ENCODE measurements around the gene AP3S2. TPM values are rescaled to one million over a fixed set of nuclear protein-coding genes. Genes with fewer than 3 reads are reported as not detected.

Gene AP3S2
- total and polyA plus RNA-seq, 12 donors = 10.8 to 110 (median 60.8) TPM

GRCh38 chr15:89878323-89878722, 15.5 kb downstream of the AP3S2 start:
- WGBS, 4 donors = 77 to 87% (median 80%) methylated on average over 3 of the region's 3 CpGs
- Histone ChIP-seq H3K27ac (no peak overlapping the region), H3K27me3 (no peaks in the 10 kb centered on the region), H3K36me3 (replicated peaks in 1 of 2) (peaks cover 0 to 41% of the 10 kb centered on the region in 2 donors), H3K9me3 (replicated peaks in 1 of 3) (no peaks in the 10 kb centered on the region), H3K4me3 (no peak overlapping the region), H3K4me1 (replicated peaks in 1 of 2) (no peaks in the 10 kb centered on the region)
- TF ChIP-seq POLR2A (IDR thresholded peaks at IDR 0.05) (no peak), CTCF (IDR thresholded peaks at IDR 0.05) (no peak)
- no peak for DNase-seq
- intact Hi-C loops (cut with DNase I) = loop anchor here in 1 of 2 donors (5.0 kb wide), 1 partner anchor 116 kb away; no protein-coding TSS in a partner anchor

DNA sequence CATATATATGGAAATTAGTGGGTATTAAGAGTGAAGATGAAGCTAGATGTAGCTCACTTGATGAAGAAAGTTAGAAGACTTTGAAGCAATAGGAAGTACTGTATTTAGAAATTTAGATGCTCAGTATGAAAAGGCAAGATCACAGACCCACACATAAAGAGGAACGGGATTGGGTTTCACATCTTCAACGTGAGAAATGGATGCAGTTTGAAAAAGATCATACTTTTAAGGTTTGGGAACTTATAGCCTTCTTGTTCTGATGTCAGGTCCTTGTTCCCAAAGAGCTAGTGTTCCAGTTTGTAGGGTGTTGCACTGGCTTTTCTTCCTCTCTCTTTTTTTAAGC, 16.7 kb downstream of the AP3S2 start:
- H3K27me3 ChIP-seq = no peaks in the 10 kb centered on the region
- no peak overlapping the region for H3K4me3 ChIP-seq
- no peaks in the 10 kb centered on the region for H3K9me3 ChIP-seq (replicated peaks in 1 of 3)
- no peaks in the 10 kb centered on the region for H3K4me1 ChIP-seq (replicated peaks in 1 of 2)
- no peak overlapping the region for H3K27ac ChIP-seq
- TF ChIP-seq POLR2A (IDR thresholded peaks at IDR 0.05) (no peak), CTCF (IDR thresholded peaks at IDR 0.05) (no peak)
- peaks cover 0 to 33% of the 10 kb centered on the region in 2 donors for H3K36me3 ChIP-seq (replicated peaks in 1 of 2)
- intact Hi-C loops (cut with DNase I) = loop anchor here in 1 of 2 donors (5.0 kb wide), 1 partner anchor 115 kb away; no protein-coding TSS in a partner anchor
- DNase-seq = no peak
- 75 to 80% (median 78%) methylated on average over 2 of the region's 2 CpGs for WGBS, 4 donors

DNA sequence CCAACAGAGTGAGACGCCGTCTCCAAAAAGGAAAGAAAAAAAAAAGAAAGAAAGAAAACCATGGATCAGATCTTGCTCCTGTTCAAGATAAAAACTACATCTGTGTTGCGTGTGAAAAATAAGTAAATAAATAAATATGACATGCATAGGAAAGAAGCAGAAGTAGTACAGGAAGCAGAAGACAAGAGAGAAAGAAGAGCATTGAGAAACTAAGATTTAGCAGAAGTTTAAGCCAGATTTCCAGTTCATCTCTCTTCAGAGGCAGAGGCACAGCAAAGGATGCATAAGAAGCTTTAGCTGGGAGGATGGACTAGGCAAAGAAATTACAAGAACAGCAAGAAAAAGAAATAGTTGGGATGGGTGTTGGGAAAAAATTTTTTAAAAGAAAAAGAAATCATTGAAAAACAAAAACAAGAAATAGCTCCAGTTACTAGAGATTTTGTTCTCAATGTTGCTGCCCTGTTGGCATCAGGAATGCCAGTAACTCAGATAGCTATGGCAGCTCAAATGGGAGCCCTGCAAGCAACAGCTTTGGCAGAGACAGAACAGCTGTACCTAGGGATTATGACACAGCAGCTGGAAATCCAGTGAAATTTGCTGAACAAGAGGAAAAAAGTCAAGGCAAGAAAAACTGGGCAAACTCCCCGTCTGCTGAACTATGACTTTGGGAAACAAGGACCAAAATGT, 17.3 kb downstream of the AP3S2 start:
- DNase-seq = no peak
- intact Hi-C loops (cut with DNase I) = loop anchor here in 1 of 2 donors (5.0 kb wide), 1 partner anchor 114 kb away; no protein-coding TSS in a partner anchor
- no peak for TF ChIP-seq POLR2A (IDR thresholded peaks at IDR 0.05)
- TF ChIP-seq CTCF (IDR thresholded peaks at IDR 0.05) = no peak
- no peaks in the 10 kb centered on the region for H3K9me3 ChIP-seq (replicated peaks in 1 of 3)
- H3K4me3 ChIP-seq = no peak overlapping the region
- no peak overlapping the region for H3K27ac ChIP-seq
- no peaks in the 10 kb centered on the region for H3K4me1 ChIP-seq (replicated peaks in 1 of 2)
- H3K36me3 ChIP-seq (replicated peaks in 1 of 2) = peaks cover 0 to 35% of the 10 kb centered on the region in 2 donors
- WGBS, 4 donors = 76 to 84% (median 83%) methylated on average over 4 of the region's 4 CpGs
- H3K27me3 ChIP-seq = no peaks in the 10 kb centered on the region

GRCh38 chr15:89875741-89876140, 18.1 kb downstream of the AP3S2 start:
- Histone ChIP-seq H3K27me3 (no peaks in the 10 kb centered on the region), H3K4me1 (replicated peaks in 1 of 2) (no peaks in the 10 kb centered on the region), H3K36me3 (replicated peaks in 1 of 2) (peaks cover 0 to 35% of the 10 kb centered on the region in 2 donors), H3K27ac (no peak overlapping the region), H3K4me3 (no peak overlapping the region), H3K9me3 (replicated peaks in 1 of 3) (no peaks in the 10 kb centered on the region)
- no peak for DNase-seq
- intact Hi-C loops (cut with DNase I) = loop anchor here (2.0 to 5.0 kb wide), 2 partner anchors 113 to 115 kb away; no protein-coding TSS in a partner anchor
- no peak for TF ChIP-seq POLR2A (IDR thresholded peaks at IDR 0.05)
- no peak for TF ChIP-seq CTCF (IDR thresholded peaks at IDR 0.05)
- WGBS, 4 donors = 89 to 96% (median 93%) methylated on average over 6 of the region's 6 CpGs

All from adrenal gland (tissue), 12 donors.